GM18517 (cell line): ENCODE data around the gene MTF2.
"Not testable (repeated sequence)": the region's sequence is repeated elsewhere in the genome, so short reads cannot be mapped to it uniquely, and the experiment has no call there.

ENCODE experiments used
- ATAC-seq: cut with Tn5 transposase; IDR thresholded peaks from one replicate; pipeline ENCODE4 v1.9.1; 2021; ENCODE audit warnings: mild to moderate bottlenecking, moderate library complexity; ENCODE audit not compliant: unreplicated experiment

Gene MTF2

GRCh38 chr1:93137604-93138292 is 58.7 kb downstream of the MTF2 start:
- no peak for ATAC-seq

GRCh38 chr1:93140106-93140505 is 61.0 kb downstream of the MTF2 start:
- no peak for ATAC-seq

- ATAC-seq: no peak
Measured at GRCh38 chr1:93142161-93142560, 63.1 kb downstream of the MTF2 start.

- no peak for ATAC-seq
Measured at GRCh38 chr1:93143136-93143535, 64.1 kb downstream of the MTF2 start.

- ATAC-seq: no peak
Measured at GRCh38 chr1:93143769-93144168, 64.7 kb downstream of the MTF2 start.

- ATAC-seq: no peak
Measured at GRCh38 chr1:93148001-93148400, 68.9 kb downstream of the MTF2 start.

GRCh38 chr1:93150729-93151128 is 71.6 kb downstream of the MTF2 start:
- ATAC-seq: no peak

GRCh38 chr1:93151474-93151873 is 72.4 kb downstream of the MTF2 start:
- ATAC-seq: no peak

GRCh38 chr1:93152835-93153234 is 73.8 kb downstream of the MTF2 start:
- ATAC-seq: no peak

- ATAC-seq: no peak
Measured at GRCh38 chr1:93154898-93155297, 75.8 kb downstream of the MTF2 start.

- ATAC-seq: no peak
Measured at GRCh38 chr1:93155335-93155734, 76.3 kb downstream of the MTF2 start.

- no peak for ATAC-seq
Measured at GRCh38 chr1:93159337-93159736, 80.3 kb downstream of the MTF2 start.

- not testable (repeated sequence) for ATAC-seq
Measured at GRCh38 chr1:93163314-93163713, 84.2 kb downstream of the MTF2 start.

- ATAC-seq: no peak
Measured at GRCh38 chr1:93164816-93165215, 85.7 kb downstream of the MTF2 start.

GRCh38 chr1:93165895-93166294 is 86.8 kb downstream of the MTF2 start:
- not testable (repeated sequence) for ATAC-seq

GRCh38 chr1:93167006-93167405 is 87.9 kb downstream of the MTF2 start:
- no peak for ATAC-seq

GRCh38 chr1:93170141-93170678 is 91.1 kb downstream of the MTF2 start:
- ATAC-seq: not testable (repeated sequence)

GRCh38 chr1:93171549-93172034 is 92.5 kb downstream of the MTF2 start:
- no peak for ATAC-seq

GRCh38 chr1:93172778-93173177 is 93.7 kb downstream of the MTF2 start:
- ATAC-seq: no peak

GRCh38 chr1:93174638-93175037 is 95.6 kb downstream of the MTF2 start:
- ATAC-seq: not testable (repeated sequence)

GRCh38 chr1:93177991-93178390 is 98.9 kb downstream of the MTF2 start:
- ATAC-seq: no peak

GRCh38 chr1:93178418-93178817 is 99.3 kb downstream of the MTF2 start:
- no peak for ATAC-seq
